Activated CD8-positive, alpha-beta memory T cell treated with anti-CD3 and anti-CD28 coated beads for 4 hours (primary cell): ENCODE measurements around the gene GREM1.

Experiments
- DNase-seq, 2 donors: peaks; one replicate each; pipeline ENCODE4 v3.0.0-alpha.2; 2020; ENCODE audit warnings: low read depth in 2 of 2

Gene GREM1

DNA sequence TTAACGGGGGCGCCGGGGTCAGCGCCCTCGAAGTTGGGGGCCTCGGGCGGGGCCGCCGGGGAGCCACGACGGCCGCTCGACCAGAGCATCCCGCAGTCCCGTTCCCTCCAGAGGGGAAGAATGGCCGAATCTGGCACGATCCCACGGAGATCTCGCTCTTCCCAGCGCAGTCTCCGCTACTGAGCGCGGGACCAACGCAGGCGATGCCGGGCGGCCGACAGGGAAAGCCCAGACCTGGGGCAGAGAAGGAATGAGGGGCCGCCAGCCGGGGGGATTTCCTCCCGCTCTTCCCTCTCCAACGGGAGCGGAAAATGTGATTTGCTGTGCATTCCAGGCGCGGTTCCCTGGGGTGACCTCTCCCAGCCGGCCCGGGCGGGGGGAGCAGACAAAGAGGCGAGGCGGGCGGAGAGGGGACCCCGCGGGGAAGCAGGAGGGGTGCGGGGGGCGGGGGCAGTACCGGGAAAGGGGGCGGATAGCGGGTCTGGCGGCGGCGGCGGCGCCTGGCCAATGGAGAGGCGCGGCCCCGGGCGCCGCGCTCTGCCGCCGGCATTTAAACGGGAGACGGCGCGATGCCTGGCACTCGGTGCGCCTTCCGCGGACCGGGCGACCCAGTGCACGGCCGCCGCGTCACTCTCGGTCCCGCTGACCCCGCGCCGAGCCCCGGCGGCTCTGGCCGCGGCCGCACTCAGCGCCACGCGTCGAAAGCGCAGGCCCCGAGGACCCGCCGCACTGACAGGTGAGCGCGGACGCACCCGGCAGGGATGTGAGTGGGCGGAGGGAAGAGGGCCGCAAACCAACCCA lies at the start of gene GREM1:
Gene GREM1 (plus strand): TSS at position 579 of the 801 bp plus-strand sequence. CDS start 12,687 bp downstream, outside the sequence.
- DNase-seq: no peak

DNA sequence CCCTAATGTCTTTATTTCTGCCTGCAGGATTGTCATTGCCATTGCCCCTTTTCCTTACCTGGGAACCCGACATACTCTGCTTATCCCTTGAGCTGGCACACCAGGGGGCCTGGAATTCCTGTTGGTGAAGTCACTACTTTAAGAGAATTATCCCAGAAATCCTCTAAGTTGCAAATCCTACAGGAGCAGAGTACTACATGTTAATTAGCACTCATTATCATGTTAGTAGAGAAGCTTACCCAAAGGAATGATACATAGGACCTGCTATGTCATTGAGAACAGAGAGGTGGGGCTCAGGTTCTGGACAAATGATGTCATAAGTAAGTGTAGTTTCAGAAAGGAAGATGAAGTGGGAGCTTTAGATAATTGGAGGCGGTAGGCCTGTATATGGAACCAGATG lies 48.9 kb upstream of the GREM1 start:
- no peak for DNase-seq

DNA sequence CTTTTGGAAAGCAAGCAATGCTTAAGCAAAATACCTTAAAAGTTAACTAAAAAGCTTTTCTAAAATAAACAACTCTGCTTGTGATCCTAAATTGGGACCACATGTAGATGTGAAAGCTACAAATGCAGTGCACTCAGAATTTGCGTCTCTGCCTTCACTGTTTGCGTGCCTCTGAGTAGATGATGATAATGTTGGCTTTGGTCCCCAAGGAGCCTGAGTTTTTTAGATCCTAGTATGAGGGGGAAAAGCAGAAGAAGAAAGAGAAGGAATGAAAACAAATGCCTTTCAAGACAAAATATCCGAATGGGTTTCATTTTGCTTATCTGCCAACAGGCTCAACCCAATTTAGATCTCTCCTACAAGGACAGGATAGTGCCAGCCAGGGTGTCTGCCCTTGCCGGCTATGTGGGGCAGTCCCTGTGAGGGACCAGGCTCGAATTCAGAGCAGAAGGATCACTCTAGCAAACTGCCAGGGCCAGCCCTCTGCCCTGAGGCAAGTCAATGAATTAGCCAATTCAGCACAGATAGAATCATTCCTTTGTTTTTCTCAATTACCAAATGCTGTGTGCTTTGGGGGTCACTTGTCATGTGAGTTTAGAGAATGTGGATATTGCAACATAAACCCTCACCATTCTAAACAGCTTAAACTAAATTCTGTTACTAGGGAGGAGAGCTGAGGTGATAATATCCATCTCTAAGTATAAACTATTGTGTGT lies 47.8 kb upstream of the GREM1 start:
- DNase-seq: no peak

DNA sequence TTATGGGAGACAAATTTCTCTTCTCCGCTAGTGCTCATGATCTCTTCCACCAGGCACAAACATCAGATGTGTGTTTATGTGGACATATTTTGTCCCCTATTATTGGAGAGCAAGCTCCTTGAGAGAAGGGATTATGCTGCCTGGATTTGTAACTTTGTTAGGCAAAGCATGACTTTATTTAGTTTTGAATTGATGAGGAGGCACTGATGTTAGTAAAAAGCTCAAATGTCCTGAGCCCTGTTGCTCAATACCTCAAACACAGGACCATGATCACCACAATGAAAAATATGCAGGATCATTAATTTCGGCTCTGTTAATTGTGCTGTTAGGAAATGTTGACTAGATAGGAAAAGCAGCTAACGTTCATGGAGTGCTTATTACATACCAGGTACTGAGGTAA lies 47.2 kb upstream of the GREM1 start:
- DNase-seq: no peak

DNA sequence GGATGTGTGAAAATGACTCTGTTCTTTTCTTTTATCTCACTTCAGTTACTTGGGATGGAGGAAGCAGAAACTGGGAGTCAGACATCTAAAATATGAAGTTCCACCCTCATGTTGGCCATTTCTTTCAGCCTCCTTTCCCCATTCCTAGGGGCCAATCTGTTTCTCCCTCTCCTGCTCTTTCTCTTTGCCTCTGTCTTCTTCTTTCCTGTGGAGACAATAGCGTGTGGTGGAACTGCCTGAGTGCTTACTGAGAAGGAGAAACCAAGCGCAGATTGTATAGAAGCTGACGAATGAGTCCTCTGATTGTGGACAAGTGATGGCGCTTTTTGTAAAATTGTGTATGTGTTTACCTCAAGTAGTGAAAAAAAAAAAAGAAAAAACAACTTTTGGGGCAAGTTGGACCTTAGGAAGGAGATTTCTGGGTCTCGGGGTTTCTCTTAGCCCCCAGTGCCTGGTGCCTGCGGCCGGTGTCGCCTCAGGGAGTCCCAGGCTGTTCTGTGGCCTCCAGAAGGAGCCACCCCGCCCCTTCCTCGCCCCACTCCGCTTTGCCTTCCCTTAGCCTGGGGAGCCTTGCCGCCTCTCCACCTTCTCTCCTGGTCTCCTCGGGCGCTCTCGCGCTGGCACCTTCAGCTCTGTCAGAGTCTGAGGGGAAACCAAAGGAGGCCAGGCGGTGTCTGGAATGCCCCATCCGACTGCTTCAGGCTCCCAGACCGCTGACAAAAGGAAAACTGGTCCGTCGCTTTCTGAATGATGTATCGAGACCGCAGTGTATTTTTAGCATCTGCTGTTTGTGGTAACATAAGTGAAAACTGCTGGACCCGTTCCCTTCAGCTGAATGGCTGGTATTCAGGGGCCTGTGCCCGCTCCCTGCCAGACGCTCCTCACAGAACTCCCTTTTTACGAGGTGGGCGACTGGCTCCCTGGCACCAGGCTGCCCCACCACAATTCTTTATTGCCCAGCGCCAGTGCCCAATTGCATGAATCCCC lies 46.2 kb upstream of the GREM1 start:
- no peak for DNase-seq

DNA sequence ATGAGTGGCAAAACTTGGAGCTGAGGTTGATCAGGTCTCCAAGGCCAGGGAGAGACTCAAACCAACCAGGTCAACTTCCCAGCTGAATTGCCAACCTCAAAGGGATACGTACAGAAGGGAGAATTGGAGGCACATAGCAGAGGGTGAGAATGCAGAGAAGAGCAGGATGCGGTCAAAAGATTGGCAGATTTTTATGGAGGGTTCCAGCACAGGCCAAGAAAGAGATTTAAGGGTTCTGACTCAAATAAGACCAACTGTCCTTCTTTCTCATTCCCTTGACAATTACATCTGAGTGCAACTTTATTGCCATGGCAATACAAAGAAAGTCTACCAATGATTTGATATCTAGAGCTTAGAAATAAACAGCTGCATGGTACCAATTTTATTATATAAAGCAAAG lies 43.1 kb upstream of the GREM1 start:
- no peak for DNase-seq

DNA sequence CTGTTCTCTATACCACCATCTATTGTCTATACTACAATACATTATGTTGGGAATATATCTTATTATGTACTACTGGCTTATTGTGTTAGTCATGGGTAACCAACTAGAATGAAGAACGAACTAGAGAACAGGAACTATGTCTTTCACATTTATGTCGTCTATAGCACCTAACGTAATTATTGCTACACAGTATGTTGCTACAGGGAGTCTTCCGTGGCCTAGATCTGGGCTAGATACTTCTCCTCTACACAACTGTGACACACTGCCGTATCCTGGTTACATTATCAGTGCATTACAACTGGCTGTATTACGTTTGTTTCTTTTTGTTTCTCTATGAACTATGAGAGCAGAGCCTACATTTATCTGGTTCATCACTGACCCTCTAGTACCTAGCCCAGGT lies 42.3 kb upstream of the GREM1 start:
- no peak for DNase-seq

DNA sequence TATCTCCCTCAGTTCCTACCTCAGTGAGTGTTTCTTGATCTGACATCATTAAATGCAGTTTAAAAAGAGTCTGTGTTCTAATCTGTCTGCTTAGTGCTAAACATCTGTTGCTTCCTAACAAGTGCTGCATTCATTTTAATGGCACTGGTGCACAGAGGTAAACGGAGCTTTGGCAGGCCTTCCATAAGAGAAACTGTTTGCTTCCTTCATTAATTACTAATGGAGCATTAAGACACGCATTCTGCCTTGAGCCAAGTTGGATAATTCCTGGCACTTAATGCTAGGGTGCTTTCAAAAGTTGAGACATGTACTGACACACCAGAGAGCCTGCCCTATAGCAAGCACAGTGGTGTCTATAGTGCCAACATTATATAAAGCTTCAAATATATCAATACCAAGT lies 41.6 kb upstream of the GREM1 start:
- DNase-seq: no peak

DNA sequence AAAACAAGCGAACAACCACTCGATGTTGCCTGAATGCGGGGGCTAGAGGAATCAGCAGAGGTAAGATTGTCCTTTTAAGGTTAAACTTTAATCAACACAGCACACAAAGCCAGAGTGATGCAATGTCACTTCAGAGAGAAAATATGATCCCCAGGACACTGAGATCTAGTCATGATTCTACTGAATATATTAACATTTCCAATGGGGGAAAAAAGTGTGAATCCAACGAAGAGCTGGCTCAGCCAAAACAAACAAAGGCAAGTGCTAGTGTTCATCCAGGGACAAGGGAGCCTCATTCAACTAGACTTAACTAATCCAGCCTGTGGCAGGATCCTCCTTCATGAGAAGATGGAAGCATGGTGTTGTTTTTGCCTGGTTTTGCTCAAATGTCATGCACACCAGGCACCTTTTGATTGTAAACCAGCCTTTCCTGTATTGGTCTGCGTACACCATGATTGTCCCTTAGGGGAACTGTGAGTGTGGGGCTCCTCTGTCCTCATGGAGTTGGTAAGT lies 40.5 kb upstream of the GREM1 start:
- DNase-seq: no peak

DNA sequence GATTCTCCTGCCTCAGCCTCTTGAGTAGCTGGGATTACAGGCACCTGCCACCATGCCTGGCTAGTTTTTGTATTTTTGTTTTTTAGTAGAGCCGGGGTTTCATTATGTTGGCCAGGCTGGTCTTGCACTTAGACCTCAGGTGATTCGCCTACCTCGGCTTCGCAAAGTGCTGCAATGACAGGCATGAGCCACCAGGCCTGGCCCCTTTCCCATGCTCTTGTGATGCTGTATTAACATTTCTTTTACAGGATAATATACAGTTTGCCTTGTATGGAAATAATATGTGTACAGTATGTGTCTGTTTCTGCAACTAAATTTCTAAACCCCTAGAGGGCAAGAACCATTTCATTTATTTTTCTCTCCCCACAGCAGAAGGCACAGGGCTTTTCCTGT lies 38.5 kb upstream of the GREM1 start:
- DNase-seq: no peak

DNA sequence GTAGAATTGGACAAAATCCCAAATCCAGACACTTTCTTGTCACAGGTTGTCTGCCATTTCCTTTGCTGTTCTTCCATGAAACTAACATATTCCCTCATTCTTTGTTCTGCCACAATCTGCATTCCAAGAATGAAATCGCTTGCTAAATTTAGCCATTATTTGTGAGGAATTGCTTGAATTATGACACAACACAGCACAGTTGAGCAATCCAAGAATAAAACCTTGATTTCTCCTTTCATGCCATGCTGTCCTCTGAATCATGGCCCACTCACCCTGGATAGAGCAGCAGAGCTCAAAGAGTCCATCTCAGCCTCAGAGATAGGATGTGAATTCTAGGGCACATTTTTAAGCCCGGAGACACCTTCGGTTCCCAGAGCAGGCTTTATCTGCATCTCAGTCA lies 35.2 kb upstream of the GREM1 start:
- DNase-seq: no peak

DNA sequence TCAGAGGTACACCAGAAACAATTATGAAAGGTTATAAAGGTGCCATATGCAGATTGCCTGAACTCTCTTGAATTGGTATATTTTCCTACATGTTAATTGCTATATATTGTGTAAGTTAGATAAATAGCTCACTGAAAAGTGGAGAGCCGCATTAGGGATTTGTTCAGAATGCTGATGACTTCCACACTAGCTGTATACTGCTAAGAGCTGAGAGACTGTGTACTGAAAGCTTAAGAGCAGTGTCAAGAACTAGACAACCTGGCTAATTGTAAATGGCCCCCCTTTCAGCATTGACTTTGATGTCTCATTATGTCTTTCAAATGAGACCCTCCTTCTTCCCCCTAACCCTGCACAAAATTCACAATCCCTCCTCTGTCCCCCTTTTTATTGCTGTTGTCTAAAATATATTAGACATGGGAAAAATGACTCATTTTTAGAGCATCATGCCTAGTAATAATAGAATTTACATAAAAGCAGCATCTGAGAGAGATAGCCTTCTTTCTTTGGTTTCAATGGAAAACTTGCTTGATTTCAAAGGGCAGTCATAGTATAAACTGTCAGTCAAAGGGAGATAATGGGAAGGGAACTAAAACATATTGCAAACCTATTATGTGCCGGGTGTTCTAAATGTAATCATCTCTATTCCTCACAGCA lies 34.7 kb upstream of the GREM1 start:
- no peak for DNase-seq

DNA sequence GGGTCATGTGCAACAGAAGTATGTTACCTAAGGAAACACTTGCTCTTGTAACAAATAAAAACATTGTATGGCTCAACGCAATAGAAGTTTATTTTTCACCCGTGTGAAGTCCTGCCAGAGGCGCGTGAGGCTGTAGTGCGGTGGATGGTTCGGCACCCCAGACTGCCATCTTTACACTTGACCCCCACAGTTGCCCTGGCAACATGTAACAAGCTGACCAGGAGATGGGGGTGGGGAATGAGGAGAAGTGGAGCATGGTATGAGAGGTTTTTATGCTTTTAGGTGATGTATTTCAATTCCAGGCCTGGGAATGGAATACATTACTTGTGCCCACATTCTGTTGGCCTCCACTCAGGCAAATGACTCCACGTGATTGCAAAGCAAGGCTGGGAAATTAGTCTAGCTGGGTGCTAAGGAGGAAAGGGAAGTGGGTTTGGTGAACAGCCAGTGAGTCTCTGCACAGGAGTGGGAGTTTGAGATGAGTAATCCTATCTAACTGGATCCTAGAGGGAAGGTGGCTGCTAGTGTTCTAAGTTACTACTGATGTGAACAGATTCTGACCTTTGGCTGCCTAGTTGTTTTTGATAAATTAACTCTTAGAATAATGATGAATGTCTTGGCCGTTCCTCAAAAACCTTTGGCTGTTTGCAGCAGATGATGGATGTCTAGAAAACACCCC lies 33.8 kb upstream of the GREM1 start:
- DNase-seq: no peak

DNA sequence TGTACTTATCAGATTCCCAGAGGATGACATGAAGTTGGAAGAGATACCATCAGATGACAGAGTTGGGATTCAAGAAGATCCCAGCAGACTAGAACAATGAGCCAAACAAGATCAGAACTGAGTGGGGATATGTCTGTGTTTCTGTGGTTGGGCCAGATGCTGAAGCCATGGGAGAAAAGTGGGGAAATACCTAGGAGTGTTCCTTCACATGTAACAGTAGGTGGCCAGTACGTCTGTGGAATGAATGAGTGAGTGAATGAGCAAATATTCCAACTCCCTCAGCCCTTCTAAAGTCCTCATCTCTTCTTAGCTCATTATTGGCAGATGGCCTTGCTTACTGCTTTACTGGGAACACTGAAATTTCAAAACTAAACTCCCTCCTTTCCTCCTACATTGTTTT lies 32.2 kb upstream of the GREM1 start:
- no peak for DNase-seq

DNA sequence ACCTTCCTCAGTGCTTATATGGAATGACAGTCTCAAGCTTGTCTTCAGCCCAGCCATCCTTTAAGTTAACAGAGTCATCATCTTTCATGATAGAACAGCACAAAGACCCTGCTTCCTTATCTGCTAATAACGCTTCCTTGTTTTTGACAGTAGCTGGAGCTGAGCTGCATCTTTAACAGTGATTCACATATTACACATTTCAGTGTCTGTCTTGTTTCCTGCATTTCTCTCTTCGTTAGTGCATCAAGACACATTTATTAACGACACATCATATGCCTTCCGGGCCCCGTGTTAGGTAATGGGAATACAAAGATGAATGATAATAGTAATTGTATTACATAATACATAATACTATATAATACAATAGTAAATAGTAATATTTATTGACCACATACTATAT lies 30.2 kb upstream of the GREM1 start:
- no peak for DNase-seq

DNA sequence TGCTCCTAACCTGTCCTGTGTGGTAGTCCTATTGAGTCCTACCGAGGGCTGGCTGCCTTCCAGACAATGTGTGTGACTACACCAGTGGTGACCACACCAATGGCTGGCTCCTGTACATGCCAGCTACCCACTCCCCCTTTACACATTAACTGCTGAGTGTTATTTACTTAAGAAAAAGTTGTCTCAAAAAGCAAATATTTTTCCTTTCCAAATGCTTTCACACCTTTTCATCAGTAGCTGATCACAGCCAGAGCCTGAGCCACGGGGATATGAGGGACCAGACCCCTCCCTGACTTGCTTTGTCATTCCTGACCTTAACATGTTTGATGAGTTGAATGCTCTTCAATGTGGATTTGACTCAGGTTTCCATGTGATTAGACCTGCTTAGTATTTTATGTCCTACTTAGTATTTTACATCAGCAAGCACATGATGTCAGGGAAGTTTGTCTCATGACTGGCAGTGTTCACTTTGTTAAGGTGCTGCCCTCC lies 29.6 kb upstream of the GREM1 start:
- no peak for DNase-seq

DNA sequence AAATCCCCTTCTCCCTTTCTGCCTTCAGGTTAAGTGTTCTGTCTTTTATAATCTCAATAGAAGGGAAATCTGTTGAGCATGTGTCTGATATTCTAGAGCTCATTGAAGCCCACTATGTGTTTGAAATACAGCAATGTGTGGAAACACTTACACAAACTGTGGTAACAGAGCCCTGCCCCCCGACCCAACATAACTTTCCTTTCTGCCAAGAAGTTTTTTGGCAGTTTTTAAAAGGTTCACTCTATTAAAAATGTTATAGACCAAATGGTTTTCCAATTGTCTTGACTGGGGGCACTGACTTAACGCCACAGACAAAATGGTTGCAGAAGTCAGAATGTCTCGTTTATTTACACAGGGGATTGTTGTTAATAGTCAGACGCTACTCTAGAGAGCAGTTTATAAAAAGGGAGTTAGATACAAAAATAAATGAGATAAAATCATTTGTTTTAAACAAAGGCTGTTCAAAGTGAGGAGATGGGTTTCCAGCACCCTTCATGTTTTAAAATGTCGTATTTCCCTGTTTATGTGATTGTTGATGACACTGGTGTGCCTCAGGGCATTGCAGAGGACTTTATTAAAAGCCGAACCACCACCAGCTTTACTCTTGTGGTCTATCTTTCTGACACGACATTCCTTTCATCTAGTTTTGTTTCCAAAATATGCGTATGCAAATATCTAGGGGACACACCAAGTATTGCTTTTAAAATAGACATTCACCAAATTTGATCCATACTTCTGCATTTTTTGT lies 26.7 kb upstream of the GREM1 start:
- DNase-seq: no peak

DNA sequence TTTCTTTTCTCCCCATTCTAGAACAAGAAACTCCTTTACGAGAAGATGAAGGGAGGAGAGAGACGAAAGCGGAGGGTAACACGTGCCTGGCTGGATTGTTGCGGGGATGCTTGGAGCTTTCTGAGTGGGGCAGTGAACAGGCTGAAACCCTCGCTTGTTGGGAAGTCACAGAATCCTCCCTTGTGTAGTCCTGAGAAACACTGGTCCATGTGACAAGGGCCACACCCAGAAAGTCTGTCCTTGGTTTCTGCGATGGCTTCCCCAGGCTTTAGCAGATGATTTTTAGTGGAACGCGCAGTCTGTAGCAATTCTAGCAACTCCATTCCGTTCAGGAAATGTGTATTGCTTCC lies 26.1 kb upstream of the GREM1 start:
- no peak for DNase-seq

DNA sequence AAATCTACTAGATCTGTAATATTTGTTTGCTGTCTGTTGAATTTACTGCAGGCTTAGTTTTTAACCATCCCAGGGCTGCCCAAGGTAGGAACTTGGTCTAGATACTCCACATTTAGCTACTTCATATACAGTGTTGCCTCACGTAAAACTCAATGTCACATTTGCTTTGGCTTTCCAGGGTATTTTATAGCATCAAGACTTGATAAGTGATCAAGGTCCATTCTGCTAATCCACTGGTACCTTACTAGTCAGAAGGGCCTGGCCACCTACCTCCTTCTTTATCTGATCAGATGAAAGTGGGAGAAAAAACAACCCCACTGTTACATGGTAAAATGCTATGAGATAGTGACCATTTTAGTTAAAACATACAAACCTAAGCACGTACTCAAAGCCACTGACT lies 25.5 kb upstream of the GREM1 start:
- no peak for DNase-seq
